Dendritic cell treated with granulocyte-macrophage colony-stimulating factor and Interleukin-4, amounts not matched to agents 40 ng/mL and 50 ng/mL, for 4 days (primary cell): Measurements from ENCODE around the gene TENT4B.
A peak's percentile ranks its signal among the peaks of the same experiment; 100 is the strongest.

Experiments
- H3K27ac Mint-ChIP-seq: one replicate; pipeline ENCODE4 v1.8.0; 2022; ENCODE audit warnings: mild to moderate bottlenecking, mixed read lengths
- H3K27me3 Mint-ChIP-seq: one replicate; pipeline ENCODE4 v1.8.0; 2022; ENCODE audit warnings: mild to moderate bottlenecking, mixed read lengths
- H3K36me3 Mint-ChIP-seq: one replicate; pipeline ENCODE4 v1.8.0; 2022; ENCODE audit warnings: low read depth, mixed read lengths
- H3K4me1 Mint-ChIP-seq: one replicate; pipeline ENCODE4 v1.8.0; 2022; ENCODE audit warnings: low read depth, mixed read lengths
- H3K4me3 Mint-ChIP-seq: one replicate; pipeline ENCODE4 v1.8.0; 2022; ENCODE audit warnings: mild to moderate bottlenecking, moderate library complexity, mixed read lengths
- H3K9me3 Mint-ChIP-seq: one replicate; pipeline ENCODE4 v1.8.0; 2022; ENCODE audit warnings: mixed read lengths
- intact Hi-C: fragments of 100-400 bp; cut with micrococcal nuclease; formaldehyde crosslinking; loops from one replicate; pipeline ENCODE4 v1.15.0; 2022

Gene TENT4B

DNA sequence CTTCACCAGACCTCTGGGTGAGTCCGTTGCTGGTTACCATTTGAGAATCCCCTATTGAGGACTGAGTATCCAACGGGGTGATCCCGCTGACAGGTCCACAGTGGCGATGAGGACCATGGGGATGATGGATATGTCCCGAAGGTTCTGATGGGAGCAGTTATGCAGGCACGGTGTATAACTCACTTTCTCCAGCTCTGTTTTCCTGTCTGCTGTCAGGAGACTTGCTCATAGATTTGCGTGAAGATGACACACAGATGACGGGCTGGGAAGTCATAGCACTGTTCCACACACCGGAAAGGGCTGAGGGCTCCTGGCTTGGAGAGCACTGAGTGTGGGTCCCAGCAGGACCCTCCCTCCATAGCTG is 91.0 kb downstream of the TENT4B start:
- Mint-ChIP-seq H3K4me1 (peaks cover 68% of the 10 kb centered on the region), H3K27ac (no peak overlapping the region), H3K27me3 (no peaks in the 10 kb centered on the region), H3K4me3 (no peak overlapping the region), H3K9me3 (no peaks in the 10 kb centered on the region), H3K36me3 (peaks cover 29% of the 10 kb centered on the region)
- intact Hi-C loops, result no loop called here

DNA sequence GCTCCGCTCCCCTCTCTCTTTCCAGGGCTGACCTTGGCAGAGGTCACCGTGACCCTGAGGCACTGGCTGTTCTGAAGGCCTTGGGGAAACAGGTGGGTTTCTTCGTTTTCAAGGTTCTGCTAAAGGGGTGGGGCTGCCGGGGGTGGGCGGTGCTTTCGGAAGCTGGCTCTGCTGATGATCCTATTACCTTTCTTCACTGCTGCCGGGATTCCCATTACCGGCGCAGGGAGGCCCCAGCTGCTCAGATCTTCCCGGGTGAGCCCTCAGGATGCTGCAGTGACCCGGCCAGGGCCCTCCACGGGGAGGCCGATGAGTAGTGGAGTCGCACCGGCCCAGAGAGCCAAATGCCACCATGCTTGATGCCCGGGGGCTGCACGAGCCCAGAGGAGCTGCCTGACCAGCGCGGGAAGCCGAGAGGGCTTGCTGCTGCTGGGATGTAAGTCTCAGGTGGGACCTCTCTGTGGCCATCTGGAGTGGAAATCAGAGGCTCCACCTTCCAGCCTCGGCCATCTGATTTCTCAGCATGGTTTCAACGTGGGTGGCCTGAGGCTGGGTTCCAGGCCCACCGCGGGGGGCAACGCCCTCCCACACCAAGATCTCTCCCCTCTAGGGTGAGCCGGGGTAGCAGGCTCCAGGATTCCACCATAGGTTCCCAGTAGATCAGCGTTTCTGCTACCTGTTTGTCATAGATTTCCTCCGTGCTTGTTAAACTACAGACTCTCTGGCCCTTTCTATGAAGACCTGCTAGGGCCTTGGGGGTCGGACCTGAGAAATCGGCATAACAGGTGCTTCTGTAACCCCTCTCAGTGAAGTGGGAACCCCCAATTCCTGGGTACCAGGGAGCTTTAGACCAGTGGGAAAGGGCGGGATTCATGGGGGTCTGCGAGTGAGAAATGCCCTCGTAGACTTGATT is 91.7 kb downstream of the TENT4B start:
- Mint-ChIP-seq H3K9me3 (no peaks in the 10 kb centered on the region), H3K4me1 (peaks cover 75% of the 10 kb centered on the region), H3K36me3 (peaks cover 35% of the 10 kb centered on the region), H3K4me3 (peak overlapping the region; percentile 72), H3K27ac (peak overlapping the region; percentile 65), H3K27me3 (no peaks in the 10 kb centered on the region)
- intact Hi-C loops, result no loop called here

DNA sequence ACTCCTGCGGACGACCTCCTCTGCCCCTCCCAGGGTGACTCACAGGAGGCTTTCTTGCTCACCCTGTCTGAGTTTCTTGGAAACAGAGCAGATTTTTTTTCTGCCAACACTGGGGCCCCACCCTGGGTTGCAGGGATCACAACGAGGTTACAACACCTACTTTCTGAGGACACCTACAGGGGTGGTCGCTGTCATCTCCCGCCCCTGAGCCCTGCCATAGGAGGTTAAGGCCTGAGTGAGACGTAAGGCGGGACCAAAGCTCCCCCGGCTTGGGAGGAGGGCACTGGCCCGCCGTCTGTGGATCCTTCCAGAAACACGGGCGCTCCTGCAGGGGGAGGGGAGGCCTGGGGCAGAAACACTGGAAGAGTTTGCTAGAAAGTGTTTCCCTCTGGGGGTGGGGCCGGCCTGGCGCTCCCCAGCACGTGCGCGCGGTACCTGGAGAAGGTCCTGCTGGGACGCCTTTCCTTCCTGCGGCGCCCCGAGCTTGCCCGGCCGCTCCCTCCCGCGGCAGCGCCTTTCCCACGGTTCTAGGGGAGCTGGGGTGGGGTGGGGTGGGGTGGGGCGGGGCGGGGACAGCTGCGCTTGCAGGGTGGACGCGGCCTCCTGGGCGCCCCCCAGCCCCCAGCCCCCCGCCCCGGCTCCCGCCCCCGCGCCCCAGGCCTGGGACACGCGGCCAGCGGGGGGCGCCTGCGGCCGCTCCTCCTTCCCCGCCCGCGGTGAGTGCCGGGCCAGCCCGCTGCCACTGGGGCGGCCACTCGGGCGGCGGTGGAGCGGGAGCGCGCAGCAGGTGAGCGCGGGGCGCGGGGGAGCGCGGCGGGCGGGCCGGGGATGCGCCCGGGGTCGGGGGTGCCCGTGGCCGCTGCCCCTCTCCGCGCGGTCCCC is 92.6 kb downstream of the TENT4B start:
- peaks cover 42% of the 10 kb centered on the region for H3K36me3 Mint-ChIP-seq
- H3K4me3 Mint-ChIP-seq, result peak overlapping the region; percentile 72
- H3K9me3 Mint-ChIP-seq, result no peaks in the 10 kb centered on the region
- H3K27me3 Mint-ChIP-seq, result no peaks in the 10 kb centered on the region
- intact Hi-C loops, result loop anchor here (2.0 kb wide), 1 partner anchor 37 kb away; no protein-coding TSS in a partner anchor
- peak overlapping the region; percentile 79 for H3K27ac Mint-ChIP-seq
- peaks cover 83% of the 10 kb centered on the region for H3K4me1 Mint-ChIP-seq

GRCh38 chr16:50246299-50247122 is 93.4 kb downstream of the TENT4B start:
- intact Hi-C loops, result loop anchor here (2.0 kb wide), 1 partner anchor 36 kb away; no protein-coding TSS in a partner anchor
- Mint-ChIP-seq H3K27me3 (no peaks in the 10 kb centered on the region), H3K9me3 (no peaks in the 10 kb centered on the region), H3K4me1 (peaks cover 85% of the 10 kb centered on the region), H3K36me3 (peaks cover 42% of the 10 kb centered on the region), H3K27ac (peak overlapping the region; percentile 79), H3K4me3 (peak overlapping the region; percentile 91)

- Mint-ChIP-seq H3K9me3 (no peaks in the 10 kb centered on the region), H3K4me1 (peaks cover 90% of the 10 kb centered on the region), H3K27me3 (no peaks in the 10 kb centered on the region), H3K36me3 (peaks cover 49% of the 10 kb centered on the region), H3K27ac (peak overlapping the region; percentile 79), H3K4me3 (peak overlapping the region; percentile 91)
- intact Hi-C loops, result loop anchor here (2.0 kb wide), 1 partner anchor 35 kb away; no protein-coding TSS in a partner anchor
Observed at GRCh38 chr16:50247123-50247905, 94.2 kb downstream of the TENT4B start.

GRCh38 chr16:50247906-50248608 is 95.0 kb downstream of the TENT4B start:
- peaks cover 90% of the 10 kb centered on the region for H3K4me1 Mint-ChIP-seq

GRCh38 chr16:50248845-50249244 is 95.7 kb downstream of the TENT4B start:
- intact Hi-C loops, result no loop called here
- H3K27ac Mint-ChIP-seq, result no peak overlapping the region
- H3K4me3 Mint-ChIP-seq, result no peak overlapping the region
- H3K36me3 Mint-ChIP-seq, result peaks cover 59% of the 10 kb centered on the region
- H3K4me1 Mint-ChIP-seq, result peaks cover 90% of the 10 kb centered on the region
- no peaks in the 10 kb centered on the region for H3K27me3 Mint-ChIP-seq
- H3K9me3 Mint-ChIP-seq, result no peaks in the 10 kb centered on the region

More at GRCh38 chr16:50247906-50248608, 95.0 kb downstream of the TENT4B start:
- intact Hi-C loops, result loop anchor here (2.0 kb wide), 1 partner anchor 35 kb away; no protein-coding TSS in a partner anchor
- H3K27me3 Mint-ChIP-seq, result no peaks in the 10 kb centered on the region
- no peaks in the 10 kb centered on the region for H3K9me3 Mint-ChIP-seq
- H3K36me3 Mint-ChIP-seq, result peaks cover 51% of the 10 kb centered on the region
- peak overlapping the region; percentile 68 for H3K4me3 Mint-ChIP-seq
- H3K27ac Mint-ChIP-seq, result peak overlapping the region; percentile 60

DNA sequence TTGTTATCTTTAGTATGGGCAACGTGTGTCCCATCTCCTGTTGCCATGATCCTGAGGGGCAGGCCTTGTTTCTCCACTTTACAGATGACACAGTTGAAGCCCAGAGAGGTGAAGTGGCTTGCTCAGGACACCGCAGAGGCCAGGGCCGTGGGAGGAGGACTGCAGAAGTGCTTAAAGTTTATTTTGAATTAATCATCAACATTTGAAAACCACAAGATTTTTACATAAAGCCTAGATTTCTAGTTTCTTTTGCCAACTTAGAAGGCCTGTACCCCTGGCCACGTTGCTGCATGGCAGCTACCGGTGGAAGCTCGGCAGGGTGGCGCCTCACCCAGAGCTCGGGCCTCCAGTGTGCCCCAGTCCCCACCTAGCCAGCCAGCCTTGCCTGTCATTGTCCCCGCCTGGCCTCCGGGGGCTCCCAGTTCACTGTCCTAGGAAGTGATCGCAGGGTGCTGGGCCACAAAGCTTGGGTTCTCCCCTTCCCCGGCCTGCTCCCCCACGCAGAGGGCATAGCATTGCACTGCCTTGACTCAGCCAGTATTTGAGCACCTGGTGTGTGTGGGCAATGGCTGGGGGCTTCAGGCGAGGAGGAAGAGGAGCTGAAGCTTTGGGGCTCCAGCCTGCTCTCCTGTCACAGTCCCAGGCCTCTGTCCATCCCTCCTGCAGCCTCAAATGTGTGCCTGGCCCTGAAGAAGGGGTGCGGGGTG is 98.4 kb downstream of the TENT4B start:
- Mint-ChIP-seq H3K27ac (peak overlapping the region; percentile 46), H3K27me3 (no peaks in the 10 kb centered on the region), H3K9me3 (no peaks in the 10 kb centered on the region), H3K4me1 (peaks cover 79% of the 10 kb centered on the region), H3K36me3 (peaks cover 63% of the 10 kb centered on the region), H3K4me3 (peak overlapping the region; percentile 13)
- intact Hi-C loops, result no loop called here

- H3K27me3 Mint-ChIP-seq, result no peaks in the 10 kb centered on the region
- H3K9me3 Mint-ChIP-seq, result no peaks in the 10 kb centered on the region
- intact Hi-C loops, result no loop called here
- H3K36me3 Mint-ChIP-seq, result peaks cover 56% of the 10 kb centered on the region
- peak overlapping the region; percentile 46 for H3K27ac Mint-ChIP-seq
- H3K4me1 Mint-ChIP-seq, result peaks cover 73% of the 10 kb centered on the region
- H3K4me3 Mint-ChIP-seq, result no peak overlapping the region
Observed at GRCh38 chr16:50252082-50252611, 99.0 kb downstream of the TENT4B start.

DNA sequence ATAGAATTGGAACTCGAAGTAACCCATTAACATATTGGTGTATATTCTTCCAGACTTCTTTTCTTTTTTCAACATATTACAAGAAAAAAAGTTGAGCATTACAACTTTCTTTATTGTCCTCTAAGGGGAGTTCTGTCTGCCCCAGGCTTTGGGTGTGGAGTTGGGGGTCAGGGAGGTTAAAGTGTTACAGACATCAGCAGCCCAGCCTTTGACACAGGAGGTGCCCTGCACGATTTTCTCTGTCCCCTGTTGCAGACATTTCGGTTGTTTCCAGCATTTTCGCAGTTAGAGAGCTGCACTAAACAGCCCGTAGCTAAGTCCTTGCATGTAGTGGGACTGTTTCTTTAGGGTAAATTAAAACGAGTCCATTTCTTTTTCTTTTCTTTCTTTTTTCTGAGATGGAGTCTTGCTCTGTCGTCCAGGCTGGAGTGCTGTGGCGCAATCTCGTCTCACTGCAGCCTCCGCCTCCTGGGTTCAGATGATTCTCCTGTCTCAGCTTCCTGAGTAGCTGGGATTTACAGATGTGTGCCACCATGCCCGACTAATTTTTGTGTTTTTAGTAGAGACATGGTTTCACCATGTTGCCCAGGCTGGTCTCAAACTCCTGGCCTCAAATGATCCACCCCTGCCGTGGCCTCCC is 99.9 kb downstream of the TENT4B start:
- peaks cover 48% of the 10 kb centered on the region for H3K36me3 Mint-ChIP-seq
- H3K27me3 Mint-ChIP-seq, result no peaks in the 10 kb centered on the region
- no peak overlapping the region for H3K4me3 Mint-ChIP-seq
- peak overlapping the region; percentile 10 for H3K27ac Mint-ChIP-seq
- intact Hi-C loops, result no loop called here
- peaks cover 65% of the 10 kb centered on the region for H3K4me1 Mint-ChIP-seq
- no peaks in the 10 kb centered on the region for H3K9me3 Mint-ChIP-seq

DNA sequence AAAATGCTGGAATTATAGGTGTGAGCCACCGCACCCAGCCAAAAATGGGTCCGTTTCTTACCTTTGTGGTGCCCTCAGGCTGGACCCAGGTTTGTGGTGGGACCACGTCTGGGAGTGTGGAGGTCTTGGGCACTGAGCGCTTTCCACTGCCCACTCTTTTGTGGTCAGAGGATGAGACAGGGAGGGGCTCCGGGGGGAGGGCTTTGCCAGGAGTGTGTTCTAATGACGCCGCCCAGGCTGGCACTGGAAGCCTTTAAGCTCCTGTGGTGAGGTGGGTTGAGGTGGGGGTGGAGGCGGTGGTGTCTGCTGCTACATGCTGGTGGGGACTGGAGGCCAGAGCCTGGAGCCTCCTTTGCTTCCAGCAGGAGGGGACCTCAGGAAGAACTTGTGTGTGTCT is 100.4 kb downstream of the TENT4B start:
- peak overlapping the region; percentile 10 for H3K27ac Mint-ChIP-seq

More for the DNA sequence above, 100.4 kb downstream of the TENT4B start:
- intact Hi-C loops, result no loop called here
- H3K4me3 Mint-ChIP-seq, result no peak overlapping the region
- peaks cover 47% of the 10 kb centered on the region for H3K36me3 Mint-ChIP-seq
- no peaks in the 10 kb centered on the region for H3K9me3 Mint-ChIP-seq
- H3K27me3 Mint-ChIP-seq, result no peaks in the 10 kb centered on the region
- peaks cover 65% of the 10 kb centered on the region for H3K4me1 Mint-ChIP-seq
